Pancreas (tissue), 10 donors: Measurements from ENCODE around the gene PALM. TPM values are rescaled to one million over a fixed set of nuclear protein-coding genes. Genes with fewer than 3 reads are reported as not detected.

ENCODE experiments used
- ATAC-seq, 4 donors: fragments of 200-7000 bp; cut with Tn5 transposase; one replicate each; pipeline versions ENCODE4 v1.8.0 to v1.9.1; 2020; ENCODE audit warnings: mild to moderate bottlenecking in 4 of 4, moderate library complexity in 4 of 4
- DNase-seq, 6 donors: peaks; one replicate each; pipeline ENCODE4 v3.0.0-alpha.2; 2020
- FAIRE-seq: peaks from 2 replicates; lab custom pipeline; 2012; peaks lifted over from hg19 to GRCh38; lab: Jason Lieb, UNC
- H3K27ac ChIP-seq, 4 donors: fragments of 200-600 bp; sonication (generic); 1 replicate in 3 of 4; 2 replicates in 1 of 4; pipeline versions ENCODE4 v1.5.0 to v1.8.0; 2020
- H3K27me3 ChIP-seq, 4 donors: fragments of 200-600 bp; one replicate each; pipeline ENCODE4 v1.8.0; 2021
- H3K36me3 ChIP-seq, 3 donors: fragments of 200-600 bp; sonication (generic) in 1 of 3; one replicate each; pipeline versions ENCODE4 v1.5.0 to v1.8.0; 2020 to 2021
- H3K4me1 ChIP-seq, 3 donors: fragments of 200-600 bp; one replicate each; pipeline ENCODE4 v1.8.0; 2021
- H3K4me3 ChIP-seq, 4 donors: fragments of 200-600 bp; sonication (generic) in 2 of 4; one replicate each; pipeline versions ENCODE4 v1.5.0 to v1.8.0; 2020 to 2021
- H3K9me3 ChIP-seq, 4 donors: fragments of 200-600 bp; one replicate each; pipeline ENCODE4 v1.8.0; 2021
- CTCF ChIP-seq, 4 donors: fragments of 200-600 bp; sonication (generic) in 3 of 4; IDR thresholded peaks; one replicate each; pipeline versions ENCODE4 v1.5.0 to v1.8.0; 2021; ENCODE audit warnings: antibody characterized with exemption in 4 of 4
- WGBS, 2 donors: extraction: QIAGEN DNeasy Blood & Tissue Kit; methylation state at CpG; one replicate each; pipeline ENCODE4 v1.1.7; 2013; 5-methylcytosine and 5-hydroxymethylcytosine counted together
- intact Hi-C, 3 donors: fragments of 100-400 bp; cut with DNase I; formaldehyde crosslinking; loops; one replicate each; pipeline versions ENCODE4 v1.11.1 to v1.14.2; 2022
- polyA plus RNA-seq, 2 donors: library from polyadenylated mRNA; stranded (reverse); fragments of 200-250 nt; gene quantifications; one replicate each; pipeline ENCODE4 v1.2.3, GENCODE V29; 2013
- total RNA-seq, 6 donors: library from RNA; stranded (reverse); fragmentation: NEBNext Ultra II Directional in 4 of 6; extraction: Animal tissue kit (Norgen Biotek cat#: 25700) in 4 of 6; gene quantifications; one replicate each; pipeline versions ENCODE4 v1.2.1 to v1.2.4, GENCODE V29; 2021 to 2023
- donor health status: healthy with polysubstance abuse.
- donor health status: DM: no; HTN: no; CAD: no; lungs with moderate emphysema.
- donor health status: DM: no; HTN: no; CAD: no.
- donor health status: control.
- donor health status: control.
- donor health status: Bipolar disorder and iron deficiency.
- donor health status: DM: yes; HTN: yes; CAD: no.
- donor health status: DM: no; HTN: no; CAD: no.
- donor health status: DM: no; HTN: no; CAD: no.
- donor health status: DM: yes; HTN: yes; CAD: no.

The PALM gene
- total and polyA plus RNA-seq, 8 donors = 3.5 to 12.6 (median 6.2) TPM

GRCh38 chr19:670609-671075 lies 38.1 kb upstream of the PALM start:
- DNase-seq (no peak), FAIRE-seq (no peak), ATAC-seq (no peak)
- Histone ChIP-seq H3K4me1 (no peaks in the 10 kb centered on the region), H3K27me3 (no peaks in the 10 kb centered on the region), H3K36me3 (no peaks in the 10 kb centered on the region), H3K9me3 (no peaks in the 10 kb centered on the region), H3K27ac (no peak overlapping the region), H3K4me3 (no peak overlapping the region)
- TF ChIP-seq CTCF (IDR thresholded peaks at IDR 0.05) = no peak
- WGBS, 2 donors = 74 to 77% methylated on average over 9 of the region's 9 CpGs
- intact Hi-C loops = no loop called here

GRCh38 chr19:674282-675151 lies 34.2 kb upstream of the PALM start:
- H3K36me3 ChIP-seq = no peaks in the 10 kb centered on the region
- ATAC-seq (no peak), FAIRE-seq (no peak), DNase-seq (peak in 1 of 6 donors; percentile 78)
- TF ChIP-seq CTCF (IDR thresholded peaks at IDR 0.05) = no peak
- H3K9me3 ChIP-seq = no peaks in the 10 kb centered on the region
- intact Hi-C loops = no loop called here
- H3K4me3 ChIP-seq = no peak overlapping the region
- 13 to 14% methylated on average over 34 to 38 of the region's 38 CpGs for WGBS, 2 donors
- H3K4me1 ChIP-seq = peaks cover 0 to 9% (median 3%) of the 10 kb centered on the region in 3 donors
- H3K27me3 ChIP-seq = no peaks in the 10 kb centered on the region
- H3K27ac ChIP-seq = no peak overlapping the region

GRCh38 chr19:676007-676338 lies 32.8 kb upstream of the PALM start:
- Histone ChIP-seq H3K36me3 (no peaks in the 10 kb centered on the region), H3K9me3 (no peaks in the 10 kb centered on the region), H3K4me3 (peak overlapping the region in 2 of 4 donors; percentile 24 to 41), H3K4me1 (peaks cover 0 to 9% (median 3%) of the 10 kb centered on the region in 3 donors), H3K27ac (peak overlapping the region in 1 of 4 donors; percentile 36), H3K27me3 (no peaks in the 10 kb centered on the region)
- FAIRE-seq (no peak), DNase-seq (no peak), ATAC-seq (no peak)
- 7 to 10% methylated on average over 16 to 31 of the region's 31 CpGs for WGBS, 2 donors
- no peak for TF ChIP-seq CTCF (IDR thresholded peaks at IDR 0.05)
- intact Hi-C loops = no loop called here

- Histone ChIP-seq H3K27ac (peak within 1 kb of the TSS in 3 of 4 donors; percentile 42 to 73 (median 48)), H3K4me1 (peaks cover 0 to 9% (median 3%) of the 10 kb centered on the region in 3 donors), H3K4me3 (peak within 1 kb of the TSS; percentile 15 to 41 (median 21)), H3K9me3 (no peaks in the 10 kb centered on the region), H3K36me3 (no peaks in the 10 kb centered on the region), H3K27me3 (no peaks in the 10 kb centered on the region)
- intact Hi-C loops = no loop called here
- no peak for TF ChIP-seq CTCF (IDR thresholded peaks at IDR 0.05)
- FAIRE-seq (no peak), DNase-seq (peak in 2 of 6 donors; percentile 38 to 78), ATAC-seq (no peak)
- 2 to 3% methylated on average over 24 to 63 of the region's 63 CpGs for WGBS, 2 donors
Observed at GRCh38 chr19:676339-677105, 32.2 kb upstream of the PALM start, which contains the start of gene FSTL3. Gene FSTL3, plus strand, starts transcription at chr19:676392. Its CDS starts 32 bp downstream, at chr19:676424.
